T-cell (primary cell): ENCODE results near the gene OR10G8. TPM values are rescaled to one million over a fixed set of nuclear protein-coding genes. Genes with fewer than 3 reads are reported as not detected.

Experiments used
- ATAC-seq, 4 experiments: fragments of 200-7000 bp in 3 of 4; fragments of 150-1000 bp in 1 of 4; cut with Tn5 transposase; replicated peaks in 1 of 4; 1 replicate in 3 of 4; 2 replicates in 1 of 4; pipeline ENCODE4 v1.10.0; 2021; ENCODE audit warnings: moderate library complexity in 3 of 4, mild to moderate bottlenecking in 2 of 4, moderate number of reproducible peaks in 1 of 4
- CTCF ChIA-PET, 2 donors: fragments of 300-600 bp; sonication (Branson Sonifier 250); formaldehyde crosslinking; loops; one replicate each; lab custom pipeline; 2022; ENCODE audit warnings: antibody characterized with exemption in 2 of 2; lab: Charles Lee
- POLR2A ChIA-PET, 2 donors: fragments of 300-600 bp; sonication (Branson Sonifier 250); formaldehyde crosslinking; loops; one replicate each; lab custom pipeline; 2022; ENCODE audit warnings: antibody characterized with exemption in 2 of 2; lab: Charles Lee
- DNase-seq, 35 experiments: peaks; one replicate each; pipeline versions ENCODE4 v3.0.0 to v3.0.0-alpha.2; 2013 to 2023
- H3K27ac ChIP-seq: one replicate; pipeline ENCODE4 v1.5.1; 2013; ENCODE audit warnings: low read length
- H3K27me3 ChIP-seq, 2 experiments: replicated peaks in 1 of 2; 1 replicate in 1 of 2; 2 replicates in 1 of 2; pipeline versions ENCODE4 v1.6.1 to v1.7.0; 2013; ENCODE audit warnings: low read length in 1 of 2, mixed read lengths in 1 of 2; ENCODE audit not compliant: control insufficient read depth in 2 of 2, insufficient read depth in 2 of 2; ENCODE audit errors: extremely low read depth in 1 of 2
- H3K36me3 ChIP-seq, 2 donors: 1 replicate in 1 of 2; 2 replicates in 1 of 2; pipeline versions ENCODE4 v1.6.1 to v1.7.0; 2013; ENCODE audit warnings: low read length in 1 of 2; ENCODE audit not compliant: control insufficient read depth in 2 of 2, insufficient read depth in 1 of 2; ENCODE audit errors: extremely low read depth in 1 of 2
- H3K4me1 ChIP-seq, 2 experiments: 1 replicate in 1 of 2; 2 replicates in 1 of 2; pipeline versions ENCODE4 v1.6.1 to v1.7.0; 2013; ENCODE audit warnings: low read length in 2 of 2, mixed read lengths in 1 of 2; ENCODE audit not compliant: insufficient read depth in 2 of 2, control insufficient read depth in 1 of 2; ENCODE audit errors: extremely low read depth in 1 of 2
- H3K4me3 ChIP-seq, 2 donors: 1 replicate in 1 of 2; 2 replicates in 1 of 2; pipeline versions ENCODE4 v1.5.1 to v1.7.0; 2013; ENCODE audit warnings: mild to moderate bottlenecking in 2 of 2, low read length in 1 of 2, moderate library complexity in 1 of 2; ENCODE audit not compliant: control insufficient read depth in 1 of 2; ENCODE audit errors: extremely low read depth in 1 of 2
- H3K9me3 ChIP-seq: 2 replicates; pipeline ENCODE4 v1.7.0; 2013
- H3K27ac Mint-ChIP-seq, 2 donors: one replicate each; pipeline ENCODE4 v1.8.0; 2020 to 2021; ENCODE audit warnings: mild to moderate bottlenecking in 2 of 2, mixed read lengths in 2 of 2
- H3K27me3 Mint-ChIP-seq, 2 donors: one replicate each; pipeline ENCODE4 v1.8.0; 2021 to 2022; ENCODE audit warnings: mixed read lengths in 2 of 2
- H3K36me3 Mint-ChIP-seq: one replicate; pipeline ENCODE4 v1.8.0; 2021; ENCODE audit warnings: mixed read lengths
- H3K4me1 Mint-ChIP-seq, 3 donors: one replicate each; pipeline ENCODE4 v1.8.0; 2020 to 2022; ENCODE audit warnings: mixed read lengths in 3 of 3, mild to moderate bottlenecking in 1 of 3
- H3K4me3 Mint-ChIP-seq, 3 donors: one replicate each; pipeline ENCODE4 v1.8.0; 2020 to 2022; ENCODE audit warnings: mild to moderate bottlenecking in 3 of 3, mixed read lengths in 3 of 3, moderate library complexity in 3 of 3
- H3K9me3 Mint-ChIP-seq, 3 donors: one replicate each; pipeline ENCODE4 v1.8.0; 2020 to 2022; ENCODE audit warnings: mixed read lengths in 3 of 3
- WGBS: methylation state at CpG from one replicate; pipeline ENCODE4 v1.1.5; 2013; ENCODE audit warnings: missing lambda C conversion rate; ENCODE audit not compliant: insufficient coverage; 5-methylcytosine and 5-hydroxymethylcytosine counted together
- total RNA-seq, 35 experiments: library from RNA in 6 of 35; stranded (reverse) in 6 of 35; fragments of 120-200 nt in 1 of 35; gene quantifications; one replicate each; pipeline versions ENCODE4 v1.2.1 to v1.2.4 and lab custom pipeline; 2013 to 2026

OR10G8 gene
- total RNA-seq, 5 donors from 2014 or later (not counting 1 experiment from before 2014, with no cell fraction given): not detected

- Mint-ChIP-seq H3K4me3 (no peak overlapping the region), H3K4me1 (peaks cover 0 to 17% (median 14%) of the 10 kb centered on the region in 3 donors), H3K36me3 (no peaks in the 10 kb centered on the region), H3K27me3 (peaks cover 33 to 61% of the 10 kb centered on the region in 2 donors), H3K27ac (no peak overlapping the region), H3K9me3 (no peaks in the 10 kb centered on the region)
- Histone ChIP-seq H3K9me3 (no peaks in the 10 kb centered on the region), H3K27ac (no peak overlapping the region), H3K4me3 (no peak overlapping the region), H3K4me1 (peaks cover 0 to 10% of the 10 kb centered on the region in 2 experiments), H3K27me3 (peaks cover 0 to 39% of the 10 kb centered on the region in 2 experiments), H3K36me3 (no peaks in the 10 kb centered on the region)
- 99% methylated on average over 5 of the region's 5 CpGs for WGBS
- DNase-seq: no peak
- POLR2A ChIA-PET: no interaction called here
- CTCF ChIA-PET: interaction anchor here in 1 of 2 donors (1.0 to 2.0 kb wide), 2 partner anchors 8 to 120 kb away, joined by 3 to 5 read pairs; no protein-coding TSS in a partner anchor
- peak in 1 of 4 experiments; percentile 10 for ATAC-seq
These were observed 48.0 kb downstream of the OR10G8 start for GRCh38 chr11:124074554-124074953.

GRCh38 chr11:124075492-124075840 lies 48.9 kb downstream of the OR10G8 start:
- Histone ChIP-seq H3K27ac (no peak overlapping the region), H3K36me3 (no peaks in the 10 kb centered on the region), H3K4me3 (no peak overlapping the region), H3K9me3 (no peaks in the 10 kb centered on the region), H3K4me1 (peaks cover 0 to 10% of the 10 kb centered on the region in 2 experiments), H3K27me3 (peaks cover 0 to 35% of the 10 kb centered on the region in 2 experiments)
- Mint-ChIP-seq H3K27me3 (peaks cover 33 to 59% of the 10 kb centered on the region in 2 donors), H3K36me3 (no peaks in the 10 kb centered on the region), H3K4me1 (peaks cover 0 to 13% (median 13%) of the 10 kb centered on the region in 3 donors), H3K4me3 (peak overlapping the region in 1 of 3 donors; percentile 52), H3K27ac (no peak overlapping the region), H3K9me3 (no peaks in the 10 kb centered on the region)
- ATAC-seq (no peak), DNase-seq (no peak)
- WGBS: 100% methylated on average over 4 of the region's 6 CpGs
- CTCF ChIA-PET: interaction anchor here (0.9 to 2.0 kb wide), 3 partner anchors 9 to 510 kb away, joined by 3 to 5 read pairs (median 3); no protein-coding TSS in a partner anchor
- POLR2A ChIA-PET: no interaction called here

- peaks cover 0 to 11% (median 11%) of the 10 kb centered on the region in 3 donors for H3K4me1 Mint-ChIP-seq
- H3K4me1 ChIP-seq: peaks cover 0 to 10% of the 10 kb centered on the region in 2 experiments
- DNase-seq: peak in 2 of 35 experiments; percentile 9 to 24
- no peaks in the 10 kb centered on the region for H3K36me3 ChIP-seq
- H3K27ac Mint-ChIP-seq: no peak overlapping the region
- no peak overlapping the region for H3K27ac ChIP-seq
- peaks cover 0 to 32% of the 10 kb centered on the region in 2 experiments for H3K27me3 ChIP-seq
- H3K36me3 Mint-ChIP-seq: no peaks in the 10 kb centered on the region
- peaks cover 33 to 57% of the 10 kb centered on the region in 2 donors for H3K27me3 Mint-ChIP-seq
- 25% methylated on average over 32 of the region's 36 CpGs for WGBS
- ATAC-seq: peak; percentile 14 to 54 (median 39)
- H3K9me3 ChIP-seq: no peaks in the 10 kb centered on the region
- peak overlapping the region; percentile 49 to 56 (median 52) for H3K4me3 Mint-ChIP-seq
- ChIA-PET POLR2A (no interaction called here), CTCF (interaction anchor here (0.9 to 2.0 kb wide), 2 partner anchors 9 to 509 kb away, joined by 3 to 5 read pairs; no protein-coding TSS in a partner anchor)
- peak overlapping the region; percentile 23 to 26 for H3K4me3 ChIP-seq
- no peaks in the 10 kb centered on the region for H3K9me3 Mint-ChIP-seq
These were observed 49.4 kb downstream of the OR10G8 start for GRCh38 chr11:124075841-124076651.

- Mint-ChIP-seq H3K27me3 (peaks cover 35 to 58% of the 10 kb centered on the region in 2 donors), H3K36me3 (no peaks in the 10 kb centered on the region), H3K9me3 (no peaks in the 10 kb centered on the region), H3K27ac (no peak overlapping the region), H3K4me3 (peak overlapping the region in 1 of 3 donors; percentile 52), H3K4me1 (peaks cover 0 to 8% (median 8%) of the 10 kb centered on the region in 3 donors)
- no peaks in the 10 kb centered on the region for H3K9me3 ChIP-seq
- CTCF ChIA-PET: no interaction called here
- no peak overlapping the region for H3K4me3 ChIP-seq
- POLR2A ChIA-PET: interaction anchor here in 1 of 2 donors (0.7 kb wide), 1 partner anchor 714 kb away, joined by 3 read pairs; no protein-coding TSS in a partner anchor
- H3K27me3 ChIP-seq: peaks cover 0 to 32% of the 10 kb centered on the region in 2 experiments
- H3K36me3 ChIP-seq: no peaks in the 10 kb centered on the region
- H3K4me1 ChIP-seq: peaks cover 0 to 10% of the 10 kb centered on the region in 2 experiments
- ATAC-seq: no peak
- WGBS: no CpG with 5 or more reads among the region's 1 CpG
- no peak overlapping the region for H3K27ac ChIP-seq
- DNase-seq: no peak
These were observed 50.7 kb downstream of the OR10G8 start for GRCh38 chr11:124077266-124077665.

GRCh38 chr11:124078591-124078990 lies 52.0 kb downstream of the OR10G8 start:
- H3K4me1 Mint-ChIP-seq: peaks cover 0 to 8% (median 8%) of the 10 kb centered on the region in 3 donors
- H3K4me3 Mint-ChIP-seq: no peak overlapping the region
- no peaks in the 10 kb centered on the region for H3K9me3 ChIP-seq
- H3K9me3 Mint-ChIP-seq: no peaks in the 10 kb centered on the region
- H3K36me3 ChIP-seq: no peaks in the 10 kb centered on the region
- peaks cover under 1 to 32% of the 10 kb centered on the region in 2 experiments for H3K27me3 ChIP-seq
- H3K27ac ChIP-seq: no peak overlapping the region
- H3K4me1 ChIP-seq: peaks cover 0 to 10% of the 10 kb centered on the region in 2 experiments
- ChIA-PET CTCF (no interaction called here), POLR2A (no interaction called here)
- H3K27me3 Mint-ChIP-seq: peaks cover 39 to 49% of the 10 kb centered on the region in 2 donors
- H3K36me3 Mint-ChIP-seq: no peaks in the 10 kb centered on the region
- H3K27ac Mint-ChIP-seq: no peak overlapping the region
- no peak for ATAC-seq
- no peak for DNase-seq
- WGBS: 63% methylated on average over 1 of the region's 2 CpGs
- no peak overlapping the region for H3K4me3 ChIP-seq

GRCh38 chr11:124079631-124080326 lies 53.2 kb downstream of the OR10G8 start:
- ChIA-PET POLR2A (no interaction called here), CTCF (no interaction called here)
- no peaks in the 10 kb centered on the region for H3K36me3 Mint-ChIP-seq
- Histone ChIP-seq H3K36me3 (no peaks in the 10 kb centered on the region), H3K4me1 (peaks cover 0 to 10% of the 10 kb centered on the region in 2 experiments), H3K4me3 (no peak overlapping the region), H3K27me3 (peaks cover 3 to 28% of the 10 kb centered on the region in 2 experiments), H3K27ac (no peak overlapping the region), H3K9me3 (no peaks in the 10 kb centered on the region)
- no peaks in the 10 kb centered on the region for H3K9me3 Mint-ChIP-seq
- peaks cover 45 to 46% of the 10 kb centered on the region in 2 donors for H3K27me3 Mint-ChIP-seq
- peaks cover 0 to 8% (median 8%) of the 10 kb centered on the region in 3 donors for H3K4me1 Mint-ChIP-seq
- H3K4me3 Mint-ChIP-seq: no peak overlapping the region
- DNase-seq (no peak), ATAC-seq (no peak)
- 100% methylated on average over 1 of the region's 8 CpGs for WGBS
- H3K27ac Mint-ChIP-seq: no peak overlapping the region
